WI38 (cell line): ENCODE measurements around the gene STYXL1.

Experiments
- H3K4me3 ChIP-seq: 2 replicates; pipeline ENCODE4 v1.5.1; 2011; ENCODE audit warnings: low read depth, mild to moderate bottlenecking, control low read depth, low read length
- CTCF ChIP-seq: IDR thresholded peaks from 2 replicates; pipeline ENCODE4 v1.5.1; 2012; ENCODE audit warnings: low read depth, mild to moderate bottlenecking, control low read depth, low read length

STYXL1 gene

GRCh38 chr7:75979759-75980429 lies 67.9 kb downstream of the STYXL1 start:
- TF ChIP-seq CTCF = no peak

GRCh38 chr7:75977743-75978142 lies 70.1 kb downstream of the STYXL1 start:
- H3K4me3 ChIP-seq = no peak overlapping the region
- no peak for TF ChIP-seq CTCF

More at GRCh38 chr7:75979759-75980429, 67.9 kb downstream of the STYXL1 start:
- H3K4me3 ChIP-seq = no peak overlapping the region

GRCh38 chr7:75971961-75972763 lies 75.6 kb downstream of the STYXL1 start:
- no peak overlapping the region for H3K4me3 ChIP-seq
- no peak for TF ChIP-seq CTCF

GRCh38 chr7:75971309-75971960 lies 76.4 kb downstream of the STYXL1 start:
- TF ChIP-seq CTCF = no peak
- H3K4me3 ChIP-seq = no peak overlapping the region

- TF ChIP-seq CTCF = no peak
- H3K4me3 ChIP-seq = no peak overlapping the region
These were observed 77.9 kb downstream of the STYXL1 start for GRCh38 chr7:75969704-75970498.

GRCh38 chr7:75969182-75969581 lies 78.6 kb downstream of the STYXL1 start:
- no peak for TF ChIP-seq CTCF
- no peak overlapping the region for H3K4me3 ChIP-seq
